HepG2 (cell line): ENCODE data around the gene HSP90AB1. TPM values are rescaled to one million over a fixed set of nuclear protein-coding genes. Genes with fewer than 3 reads are reported as not detected.

Experiments
- ATAC-seq: fragments of 200-7000 bp; cut with Tn5 transposase; 3 replicates; pipeline ENCODE4 v1.9.1; 2020; ENCODE audit warnings: mild to moderate bottlenecking, moderate library complexity
- BruUV-seq: library from RNA; stranded (reverse); fragments of 400-500 nt; replicated peaks from 2 replicates; lab custom pipeline; 2021; lab: Mats Ljungman, UMichigan
- CTCF ChIA-PET: fragments of 300-600 bp; formaldehyde crosslinking; extraction: SDS; loops from one replicate; lab custom pipeline; 2021; ENCODE audit warnings: low total read pairs, inconsistent platforms, low intra/inter-chr PET ratio; lab: Yijun Ruan, JAX
- POLR2A ChIA-PET: fragments of 350-600 bp; sonication (Branson Sonifier 250); formaldehyde crosslinking; loops from one replicate; lab custom pipeline; 2020; ENCODE audit warnings: antibody characterized with exemption, inconsistent platforms; lab: Yijun Ruan, JAX
- DNase-seq: peaks from one replicate; pipeline ENCODE4 v3.0.0-alpha.2; 2015; ENCODE audit warnings: low spot score
- FAIRE-seq: peaks from 3 replicates; lab custom pipeline; 2011; peaks lifted over from hg19 to GRCh38; lab: Jason Lieb, UNC
- H2AFZ ChIP-seq: one replicate; pipeline ENCODE4 v1.6.1; 2011; ENCODE audit warnings: low read length, inconsistent platforms
- H3K27ac ChIP-seq: fragments of 300-600 bp; 3 replicates; pipeline ENCODE4 v1.8.0; 2011; ENCODE audit warnings: mixed run types, mild to moderate bottlenecking, mixed read lengths, low read length, inconsistent platforms; ENCODE audit not compliant: insufficient read depth; ENCODE audit errors: extremely low read length
- H3K27me3 ChIP-seq, 2 experiments: fragments of 200-600 bp in 1 of 2; 2 replicates in 1 of 2; 3 replicates in 1 of 2; pipeline versions ENCODE4 v1.6.0 to v1.8.0; 2011; ENCODE audit warnings: low read length in 2 of 2, mild to moderate bottlenecking in 2 of 2, moderate library complexity in 2 of 2, inconsistent platforms in 1 of 2; ENCODE audit not compliant: insufficient read depth in 2 of 2, control insufficient read depth in 1 of 2
- H3K36me3 ChIP-seq, 2 experiments: fragments of 200-600 bp in 1 of 2; replicated peaks in 1 of 2; 2 replicates in 1 of 2; 3 replicates in 1 of 2; pipeline versions ENCODE4 v1.5.1 to v1.8.0; 2011; ENCODE audit warnings: low read length in 2 of 2, inconsistent platforms in 1 of 2; ENCODE audit not compliant: insufficient read depth in 2 of 2, control insufficient read depth in 1 of 2
- H3K4me1 ChIP-seq: 2 replicates; pipeline ENCODE4 v1.5.1; 2012; ENCODE audit warnings: low read length, inconsistent platforms; ENCODE audit not compliant: insufficient read depth
- H3K4me2 ChIP-seq: 2 replicates; pipeline ENCODE4 v1.6.0; 2011; ENCODE audit warnings: low read depth, low read length, inconsistent platforms
- H3K4me3 ChIP-seq, 3 experiments: fragments of 200-600 bp in 1 of 3; sonication (generic), shearing (Covaris generic) in 1 of 3; replicated peaks in 1 of 3; 2 replicates each; pipeline ENCODE4 v1.5.1; 2011 to 2016; ENCODE audit warnings: low read length in 3 of 3, inconsistent platforms in 2 of 3, low read depth in 2 of 3, mild to moderate bottlenecking in 2 of 3, control low read depth in 1 of 3, mixed read lengths in 1 of 3; ENCODE audit not compliant: insufficient read depth in 1 of 3
- H3K79me2 ChIP-seq: one replicate; pipeline ENCODE4 v1.6.1; 2011; ENCODE audit warnings: low read length, inconsistent platforms; ENCODE audit not compliant: insufficient read depth
- H3K9ac ChIP-seq: 2 replicates; pipeline ENCODE4 v1.6.0; 2011; ENCODE audit warnings: mild to moderate bottlenecking, low read depth, low read length, inconsistent platforms; ENCODE audit not compliant: insufficient read depth
- H3K9me3 ChIP-seq: 2 replicates; pipeline ENCODE4 v1.5.1; 2012; ENCODE audit warnings: mild to moderate bottlenecking, low read length
- H4K20me1 ChIP-seq: 2 replicates; pipeline ENCODE4 v1.6.0; 2011; ENCODE audit warnings: inconsistent platforms, mild to moderate bottlenecking, low read length, moderate library complexity; ENCODE audit not compliant: insufficient read depth
- FOXJ3 ChIP-seq: sonication (generic); formaldehyde crosslinking; IDR thresholded peaks from 2 replicates; pipeline ENCODE4 v1.4.0; 2020; ENCODE audit warnings: missing genetic modification reagents, mild to moderate bottlenecking, borderline replicate concordance
- SNAPC2 ChIP-seq: sonication (generic); formaldehyde crosslinking; IDR thresholded peaks from 2 replicates; pipeline ENCODE4 v1.8.1; 2022; ENCODE audit warnings: mild to moderate bottlenecking, missing genetic modification reagents
- ZMYM3 ChIP-seq: sonication (generic); formaldehyde crosslinking; IDR thresholded peaks from 2 replicates; pipeline ENCODE4 v1.5.1; 2020; ENCODE audit warnings: mild to moderate bottlenecking, missing genetic modification reagents
- ZNF3 ChIP-seq: IDR thresholded peaks from 2 replicates; pipeline ENCODE4 v1.7.0; 2017; ENCODE audit warnings: inconsistent platforms
- ZNF335 ChIP-seq: sonication (generic); formaldehyde crosslinking; IDR thresholded peaks from 2 replicates; pipeline ENCODE4 v1.4.0; 2020; ENCODE audit warnings: missing genetic modification reagents
- ZNF354B ChIP-seq: sonication (generic); formaldehyde crosslinking; IDR thresholded peaks from 2 replicates; pipeline ENCODE4 v1.8.0; 2022; ENCODE audit warnings: mild to moderate bottlenecking, missing genetic modification reagents
- ZNF891 ChIP-seq: sonication (generic); formaldehyde crosslinking; IDR thresholded peaks from 2 replicates; pipeline ENCODE4 v1.5.0; 2020; ENCODE audit warnings: mild to moderate bottlenecking, missing genetic modification reagents
- WGBS: methylation state at CpG from one replicate; pipeline ENCODE4 v1.1.6; 2017; ENCODE audit warnings: low lambda C conversion rate; 5-methylcytosine and 5-hydroxymethylcytosine counted together
- in situ Hi-C: cut with HindIII; loops from 2 replicates; pipeline ENCODE4 v1.10.0; 2017; ENCODE audit warnings: low pct_unique_long_range_greater_than_20kb; ENCODE audit not compliant: extremely low pct_ligation_motif_present
- intact Hi-C: fragments of 100-400 bp; cut with micrococcal nuclease; formaldehyde crosslinking; loops from one replicate; pipeline ENCODE4 v1.10.0; 2022; ENCODE audit not compliant: unreplicated experiment
- polyA plus RNA-seq, 8 experiments: library from polyadenylated mRNA; depleted of rRNA in 3 of 8; stranded (reverse) in 7 of 8; unstranded in 1 of 8; fragments of >200 nt; fragmentation: Illumina TruSeq in 4 of 8; extraction: Trizol in 4 of 8; gene quantifications; 2 replicates each; pipeline versions ENCODE4 v1.2.1 to v1.2.3, GENCODE V29; 2011 to 2016; ENCODE audit warnings: low read depth in 4 of 8, missing spikeins in 1 of 8, mixed read lengths in 1 of 8; ENCODE audit not compliant: insufficient read depth in 1 of 8
- total RNA-seq, 5 experiments: library from RNA; depleted of rRNA; stranded (reverse); fragments of >200 nt; fragmentation: Illumina TruSeq; extraction: Trizol; gene quantifications; 2 replicates each; pipeline ENCODE4 v1.2.3, GENCODE V29; 2016; ENCODE audit warnings: low read depth in 1 of 5
- TF ChIP-seq, protein P1 (sequence below): sonication (generic); formaldehyde crosslinking; IDR thresholded peaks from 2 replicates; pipeline ENCODE4 v1.5.0; 2020; ENCODE audit warnings: mild to moderate bottlenecking, missing genetic modification reagents
- TF ChIP-seq, protein P2 (sequence below): sonication (generic); formaldehyde crosslinking; IDR thresholded peaks from 2 replicates; pipeline ENCODE4 v1.4.0; 2020; ENCODE audit warnings: missing genetic modification reagents; ENCODE audit errors: not compliant biosample characterization
- TF ChIP-seq, protein P3 (sequence below): sonication (generic); formaldehyde crosslinking; IDR thresholded peaks from 2 replicates; pipeline ENCODE4 v1.4.0; 2020; ENCODE audit warnings: missing genetic modification reagents, mild to moderate bottlenecking, borderline replicate concordance
- TF ChIP-seq, protein P4 (sequence below): sonication (generic); formaldehyde crosslinking; IDR thresholded peaks from 2 replicates; pipeline ENCODE4 v1.4.0; 2020; ENCODE audit warnings: missing genetic modification reagents, mild to moderate bottlenecking, borderline replicate concordance
- TF ChIP-seq, protein P5 (sequence below): sonication (generic); formaldehyde crosslinking; IDR thresholded peaks from 2 replicates; pipeline ENCODE4 v1.8.0; 2022; ENCODE audit warnings: mild to moderate bottlenecking, missing genetic modification reagents; ENCODE audit not compliant: insufficient replicate concordance

HSP90AB1 gene
- total and polyA plus RNA-seq, 2 of the 13 experiments (the other 11 are each of a cell fraction or from before 2014, with no cell fraction given), result 1,325 to 1,472 TPM

DNA sequence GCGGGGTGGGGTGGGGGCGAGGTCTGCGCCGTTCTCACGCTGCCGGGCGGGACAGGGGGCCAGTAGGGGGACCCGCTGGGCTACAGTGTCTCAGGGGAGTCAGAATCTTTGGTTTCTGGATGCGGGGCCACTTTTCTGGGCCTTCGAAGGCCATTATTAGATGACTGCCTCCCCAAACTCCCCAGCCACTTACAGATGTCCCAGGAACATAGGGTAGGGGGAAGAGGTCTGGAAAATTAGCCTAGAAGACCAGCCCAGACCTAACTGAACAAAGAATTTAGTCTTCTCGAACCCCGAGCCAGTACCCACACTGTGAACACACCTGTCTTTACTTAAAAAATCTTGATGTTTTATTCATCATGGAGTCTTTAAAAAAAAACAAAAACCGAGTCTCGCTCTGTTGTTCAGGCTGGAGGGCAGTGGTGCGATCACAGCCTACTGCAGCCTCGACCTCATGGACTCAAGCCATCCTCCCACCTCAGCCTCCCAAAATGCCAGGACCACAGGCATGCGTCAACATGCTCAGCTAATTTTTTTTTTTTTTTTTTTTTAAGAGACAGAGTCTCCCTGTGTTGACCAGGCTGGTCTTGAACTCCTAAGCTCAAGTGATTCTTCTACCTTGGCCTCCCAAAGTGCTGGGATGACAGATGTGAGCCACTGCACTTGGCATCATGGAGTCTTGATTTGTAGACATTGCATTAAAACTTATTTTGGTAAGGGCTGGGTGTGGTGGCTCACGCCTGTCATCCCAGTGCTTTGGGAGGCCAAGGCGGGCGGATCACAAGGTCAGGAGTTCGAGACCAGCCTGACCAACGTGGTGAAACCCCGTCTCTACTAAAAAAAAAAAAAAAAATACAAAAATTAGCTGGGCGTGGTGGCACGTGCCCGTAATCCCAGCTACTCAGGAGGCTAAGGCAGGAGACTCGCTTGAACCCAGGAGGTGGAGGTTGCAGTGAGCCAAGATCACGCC lies 26.8 kb upstream of the HSP90AB1 start:
- no peak for FAIRE-seq
- Histone ChIP-seq H4K20me1 (no peaks in the 10 kb centered on the region), H3K9me3 (no peaks in the 10 kb centered on the region), H3K27ac (no peak overlapping the region), H2AFZ (no peak overlapping the region), H3K27me3 (peaks cover 1 to 15% of the 10 kb centered on the region in 2 experiments; a peak in 4 of 5 replicates), H3K4me2 (peak overlapping the region; percentile 82), H3K4me1 (peaks cover 79% of the 10 kb centered on the region), H3K36me3 (no peaks in the 10 kb centered on the region), H3K79me2 (peaks cover 10% of the 10 kb centered on the region), H3K9ac (peak overlapping the region; percentile 42; the same call in 1 of the 2 replicates), H3K4me3 (peak overlapping the region; percentile 59 to 72 (median 69))
- POLR2A ChIA-PET, result interaction anchor here (0.7 to 2.1 kb wide), 10 partner anchors 12 to 64 kb away, joined by 3 to 29 read pairs (median 4); partner anchors contain the start of genes HSP90AB1 and SLC35B2
- WGBS, result 67% methylated on average over 22 of the region's 28 CpGs
- intact Hi-C loops, result loop anchor here (2.0 kb wide), 1 partner anchor 15 kb away; no protein-coding TSS in a partner anchor
- CTCF ChIA-PET, result interaction anchor here (3.2 kb wide), 1 partner anchor 14 kb away, joined by 18 read pairs; no protein-coding TSS in a partner anchor
- in situ Hi-C loops, result loop anchor here (5.0 kb wide), 1 partner anchor 48 kb away; no protein-coding TSS in a partner anchor
- BruUV-seq, result no TSS peak
- no peak for ATAC-seq
- DNase-seq, result no peak
- TF ChIP-seq ZNF3 (CRISPR knock-in tag), result 0 out of 2 replicates have a peak, but pooled peaks have one; percentile 25
- TF ChIP-seq ZMYM3 (CRISPR knock-in tag), result 0 out of 2 replicates have a peak, but pooled peaks have one; percentile 51
- no peak for TF ChIP-seq FOXJ3 (CRISPR knock-in tag)
- TF ChIP-seq, protein P1, sequence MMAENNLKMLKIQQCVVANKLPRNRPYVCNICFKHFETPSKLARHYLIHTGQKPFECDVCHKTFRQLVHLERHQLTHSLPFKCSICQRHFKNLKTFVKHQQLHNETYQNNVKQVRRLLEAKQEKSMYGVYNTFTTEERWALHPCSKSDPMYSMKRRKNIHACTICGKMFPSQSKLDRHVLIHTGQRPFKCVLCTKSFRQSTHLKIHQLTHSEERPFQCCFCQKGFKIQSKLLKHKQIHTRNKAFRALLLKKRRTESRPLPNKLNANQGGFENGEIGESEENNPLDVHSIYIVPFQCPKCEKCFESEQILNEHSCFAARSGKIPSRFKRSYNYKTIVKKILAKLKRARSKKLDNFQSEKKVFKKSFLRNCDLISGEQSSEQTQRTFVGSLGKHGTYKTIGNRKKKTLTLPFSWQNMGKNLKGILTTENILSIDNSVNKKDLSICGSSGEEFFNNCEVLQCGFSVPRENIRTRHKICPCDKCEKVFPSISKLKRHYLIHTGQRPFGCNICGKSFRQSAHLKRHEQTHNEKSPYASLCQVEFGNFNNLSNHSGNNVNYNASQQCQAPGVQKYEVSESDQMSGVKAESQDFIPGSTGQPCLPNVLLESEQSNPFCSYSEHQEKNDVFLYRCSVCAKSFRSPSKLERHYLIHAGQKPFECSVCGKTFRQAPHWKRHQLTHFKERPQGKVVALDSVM (CRISPR knock-in tag), result peak; percentile 68; the same call in 1 of the 2 replicates
- TF ChIP-seq, protein P2, sequence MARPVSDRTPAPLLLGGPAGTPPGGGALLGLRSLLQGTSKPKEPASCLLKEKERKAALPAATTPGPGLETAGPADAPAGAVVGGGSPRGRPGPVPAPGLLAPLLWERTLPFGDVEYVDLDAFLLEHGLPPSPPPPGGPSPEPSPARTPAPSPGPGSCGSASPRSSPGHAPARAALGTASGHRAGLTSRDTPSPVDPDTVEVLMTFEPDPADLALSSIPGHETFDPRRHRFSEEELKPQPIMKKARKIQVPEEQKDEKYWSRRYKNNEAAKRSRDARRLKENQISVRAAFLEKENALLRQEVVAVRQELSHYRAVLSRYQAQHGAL (CRISPR knock-in tag), result no peak
- TF ChIP-seq SNAPC2 (CRISPR knock-in tag), result no peak
- TF ChIP-seq, protein P3, sequence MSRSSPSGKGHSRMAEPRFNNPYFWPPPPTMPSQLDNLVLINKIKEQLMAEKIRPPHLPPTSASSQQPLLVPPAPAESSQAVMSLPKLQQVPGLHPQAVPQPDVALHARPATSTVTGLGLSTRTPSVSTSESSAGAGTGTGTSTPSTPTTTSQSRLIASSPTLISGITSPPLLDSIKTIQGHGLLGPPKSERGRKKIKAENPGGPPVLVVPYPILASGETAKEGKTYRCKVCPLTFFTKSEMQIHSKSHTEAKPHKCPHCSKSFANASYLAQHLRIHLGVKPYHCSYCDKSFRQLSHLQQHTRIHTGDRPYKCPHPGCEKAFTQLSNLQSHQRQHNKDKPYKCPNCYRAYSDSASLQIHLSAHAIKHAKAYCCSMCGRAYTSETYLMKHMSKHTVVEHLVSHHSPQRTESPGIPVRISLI (CRISPR knock-in tag), result 0 out of 2 replicates have a peak, but pooled peaks have one; percentile 37
- no peak for TF ChIP-seq ZNF335 (CRISPR knock-in tag)
- TF ChIP-seq, protein P4, sequence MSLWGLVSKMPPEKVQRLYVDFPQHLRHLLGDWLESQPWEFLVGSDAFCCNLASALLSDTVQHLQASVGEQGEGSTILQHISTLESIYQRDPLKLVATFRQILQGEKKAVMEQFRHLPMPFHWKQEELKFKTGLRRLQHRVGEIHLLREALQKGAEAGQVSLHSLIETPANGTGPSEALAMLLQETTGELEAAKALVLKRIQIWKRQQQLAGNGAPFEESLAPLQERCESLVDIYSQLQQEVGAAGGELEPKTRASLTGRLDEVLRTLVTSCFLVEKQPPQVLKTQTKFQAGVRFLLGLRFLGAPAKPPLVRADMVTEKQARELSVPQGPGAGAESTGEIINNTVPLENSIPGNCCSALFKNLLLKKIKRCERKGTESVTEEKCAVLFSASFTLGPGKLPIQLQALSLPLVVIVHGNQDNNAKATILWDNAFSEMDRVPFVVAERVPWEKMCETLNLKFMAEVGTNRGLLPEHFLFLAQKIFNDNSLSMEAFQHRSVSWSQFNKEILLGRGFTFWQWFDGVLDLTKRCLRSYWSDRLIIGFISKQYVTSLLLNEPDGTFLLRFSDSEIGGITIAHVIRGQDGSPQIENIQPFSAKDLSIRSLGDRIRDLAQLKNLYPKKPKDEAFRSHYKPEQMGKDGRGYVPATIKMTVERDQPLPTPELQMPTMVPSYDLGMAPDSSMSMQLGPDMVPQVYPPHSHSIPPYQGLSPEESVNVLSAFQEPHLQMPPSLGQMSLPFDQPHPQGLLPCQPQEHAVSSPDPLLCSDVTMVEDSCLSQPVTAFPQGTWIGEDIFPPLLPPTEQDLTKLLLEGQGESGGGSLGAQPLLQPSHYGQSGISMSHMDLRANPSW (CRISPR knock-in tag), result 0 out of 2 replicates have a peak, but pooled peaks have one; percentile 19
- TF ChIP-seq ZNF891 (CRISPR knock-in tag), result 0 out of 2 replicates have a peak, but pooled peaks have one; percentile 3
- no peak for TF ChIP-seq ZNF354B
- TF ChIP-seq, protein P5, sequence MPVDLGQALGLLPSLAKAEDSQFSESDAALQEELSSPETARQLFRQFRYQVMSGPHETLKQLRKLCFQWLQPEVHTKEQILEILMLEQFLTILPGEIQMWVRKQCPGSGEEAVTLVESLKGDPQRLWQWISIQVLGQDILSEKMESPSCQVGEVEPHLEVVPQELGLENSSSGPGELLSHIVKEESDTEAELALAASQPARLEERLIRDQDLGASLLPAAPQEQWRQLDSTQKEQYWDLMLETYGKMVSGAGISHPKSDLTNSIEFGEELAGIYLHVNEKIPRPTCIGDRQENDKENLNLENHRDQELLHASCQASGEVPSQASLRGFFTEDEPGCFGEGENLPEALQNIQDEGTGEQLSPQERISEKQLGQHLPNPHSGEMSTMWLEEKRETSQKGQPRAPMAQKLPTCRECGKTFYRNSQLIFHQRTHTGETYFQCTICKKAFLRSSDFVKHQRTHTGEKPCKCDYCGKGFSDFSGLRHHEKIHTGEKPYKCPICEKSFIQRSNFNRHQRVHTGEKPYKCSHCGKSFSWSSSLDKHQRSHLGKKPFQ (CRISPR knock-in tag), result peak; percentile 77
